ENCODE measurements around the gene TBC1D8.
"Not testable (repeated sequence)": the region's sequence is repeated elsewhere in the genome, so short reads cannot be mapped to it uniquely, and the experiment has no call there.

Gene TBC1D8

GRCh38 chr2:101151146-101151858 lies at the start of gene TBC1D8:
TSS of gene TBC1D8 (minus strand) at chr2:101151382. CDS start at chr2:101151253, 129 bp downstream.
- DNase-seq = peak; percentile 78

GRCh38 chr2:101200676-101201075 lies 49.5 kb upstream of the TBC1D8 start:
- no peak for DNase-seq

- DNase-seq = no peak
Measured at GRCh38 chr2:101199251-101199791, 48.1 kb upstream of the TBC1D8 start.

- DNase-seq = no peak
Measured at GRCh38 chr2:101197814-101198213, 46.6 kb upstream of the TBC1D8 start.

GRCh38 chr2:101197215-101197745 lies 46.1 kb upstream of the TBC1D8 start:
- DNase-seq = no peak

GRCh38 chr2:101195871-101196661 lies 44.9 kb upstream of the TBC1D8 start:
- DNase-seq = no peak

GRCh38 chr2:101193033-101193626 lies 41.9 kb upstream of the TBC1D8 start:
- no peak for DNase-seq

- peak; percentile 49 for DNase-seq
Measured at GRCh38 chr2:101190747-101191516, 39.8 kb upstream of the TBC1D8 start.

GRCh38 chr2:101188683-101189405 lies 37.7 kb upstream of the TBC1D8 start:
- no peak for DNase-seq

GRCh38 chr2:101187131-101187530 lies 35.9 kb upstream of the TBC1D8 start:
- no peak for DNase-seq

GRCh38 chr2:101185656-101186055 lies 34.5 kb upstream of the TBC1D8 start:
- peak; percentile 60 for DNase-seq

GRCh38 chr2:101185085-101185484 lies 33.9 kb upstream of the TBC1D8 start:
- DNase-seq = no peak

- no peak for DNase-seq
Measured at GRCh38 chr2:101179982-101180381, 28.8 kb upstream of the TBC1D8 start.

- no peak for DNase-seq
Measured at GRCh38 chr2:101176803-101177202, 25.6 kb upstream of the TBC1D8 start.

- no peak for DNase-seq
Measured at GRCh38 chr2:101175991-101176390, 24.8 kb upstream of the TBC1D8 start.

- peak; percentile 40 for DNase-seq
Measured at GRCh38 chr2:101173707-101174295, 22.6 kb upstream of the TBC1D8 start.

GRCh38 chr2:101169822-101170221 lies 18.6 kb upstream of the TBC1D8 start:
- DNase-seq = not testable (repeated sequence)

- no peak for DNase-seq
Measured at GRCh38 chr2:101168706-101169105, 17.5 kb upstream of the TBC1D8 start.

- DNase-seq = not testable (repeated sequence)
Measured at GRCh38 chr2:101167532-101167931, 16.4 kb upstream of the TBC1D8 start.

- no peak for DNase-seq
Measured at GRCh38 chr2:101164021-101164420, 12.8 kb upstream of the TBC1D8 start.
